Stimulated activated CD8-positive, alpha-beta memory T cell treated with anti-CD3 and anti-CD28 coated beads, Interleukin-12 subunit alpha, Interleukin-12 subunit beta, amount 100 ng/mL, for 1 hour (primary cell): Measurements from ENCODE around the gene EVPL.

Source experiments
- DNase-seq: peaks from one replicate; pipeline ENCODE4 v3.0.0-alpha.2; 2020; ENCODE audit warnings: low read depth

Gene EVPL

GRCh38 chr17:75959051-75959838 is 67.9 kb downstream of the EVPL start:
- DNase-seq, result no peak
